ENCODE measurements around the gene PRDM4.

DNA sequence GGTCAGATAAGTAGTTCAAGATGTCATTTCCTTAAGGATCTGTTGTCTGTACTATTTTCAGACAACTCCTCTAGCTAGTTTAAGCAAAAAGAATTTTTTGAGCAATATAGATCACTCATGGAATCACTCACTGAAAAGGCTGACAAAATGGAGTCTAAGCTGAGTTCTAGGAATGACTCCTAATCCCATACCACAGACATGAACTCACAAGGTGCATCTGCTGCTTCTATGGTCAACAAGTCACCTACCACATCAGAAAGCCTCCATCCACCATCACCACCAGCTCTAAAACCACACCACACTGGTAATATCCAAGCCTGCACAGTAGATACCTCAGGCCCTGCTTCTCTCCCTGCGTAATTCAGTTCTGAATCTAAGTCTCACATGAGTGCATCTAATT is 42.3 kb downstream of the PRDM4 start:
- TF ChIP-seq, protein P1, sequence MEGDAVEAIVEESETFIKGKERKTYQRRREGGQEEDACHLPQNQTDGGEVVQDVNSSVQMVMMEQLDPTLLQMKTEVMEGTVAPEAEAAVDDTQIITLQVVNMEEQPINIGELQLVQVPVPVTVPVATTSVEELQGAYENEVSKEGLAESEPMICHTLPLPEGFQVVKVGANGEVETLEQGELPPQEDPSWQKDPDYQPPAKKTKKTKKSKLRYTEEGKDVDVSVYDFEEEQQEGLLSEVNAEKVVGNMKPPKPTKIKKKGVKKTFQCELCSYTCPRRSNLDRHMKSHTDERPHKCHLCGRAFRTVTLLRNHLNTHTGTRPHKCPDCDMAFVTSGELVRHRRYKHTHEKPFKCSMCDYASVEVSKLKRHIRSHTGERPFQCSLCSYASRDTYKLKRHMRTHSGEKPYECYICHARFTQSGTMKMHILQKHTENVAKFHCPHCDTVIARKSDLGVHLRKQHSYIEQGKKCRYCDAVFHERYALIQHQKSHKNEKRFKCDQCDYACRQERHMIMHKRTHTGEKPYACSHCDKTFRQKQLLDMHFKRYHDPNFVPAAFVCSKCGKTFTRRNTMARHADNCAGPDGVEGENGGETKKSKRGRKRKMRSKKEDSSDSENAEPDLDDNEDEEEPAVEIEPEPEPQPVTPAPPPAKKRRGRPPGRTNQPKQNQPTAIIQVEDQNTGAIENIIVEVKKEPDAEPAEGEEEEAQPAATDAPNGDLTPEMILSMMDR (conservative IDR thresholded peaks at IDR 0.05 in 1 of 2, IDR thresholded peaks at IDR 0.05 in 1 of 2; ENCODE audit: low read depth in 1 of 2, low read length in 2 of 2) = no peak
- TF ChIP-seq EZH2 (IDR thresholded peaks at IDR 0.05; ENCODE audit: low read length, missing control alignments) = no peak

Data from fibroblast of lung (primary cell).